WTC11 (cell line): Measurements from ENCODE around the gene STAC. TPM values are rescaled to one million over a fixed set of nuclear protein-coding genes. Genes with fewer than 3 reads are reported as not detected.

Source experiments
- ATAC-seq: fragments of 200-7000 bp; cut with Tn5 transposase; 2 replicates; pipeline ENCODE4 v1.10.0; 2021; ENCODE audit warnings: mild to moderate bottlenecking, moderate library complexity
- CTCF ChIA-PET: fragments of 300-600 bp; sonication (Branson Sonifier 250); formaldehyde crosslinking; loops from one replicate; lab custom pipeline; 2021; ENCODE audit warnings: antibody characterized with exemption; lab: Charles Lee
- POLR2A ChIA-PET: fragments of 350-600 bp; sonication (Branson Sonifier 250); formaldehyde crosslinking; loops from one replicate; lab custom pipeline; 2021; ENCODE audit warnings: antibody characterized with exemption; lab: Charles Lee
- DNase-seq: peaks from one replicate; pipeline ENCODE4 v3.0.0; 2021; ENCODE audit warnings: low spot score
- H3K27ac Mint-ChIP-seq: 2 replicates; pipeline ENCODE4 v1.8.0; 2021; ENCODE audit warnings: mixed read lengths
- H3K27me3 Mint-ChIP-seq: 2 replicates; pipeline ENCODE4 v1.8.0; 2021; ENCODE audit warnings: low read depth, mild to moderate bottlenecking, moderate library complexity, mixed read lengths
- H3K36me3 Mint-ChIP-seq: 2 replicates; pipeline ENCODE4 v1.8.0; 2021; ENCODE audit warnings: mixed read lengths
- H3K4me1 Mint-ChIP-seq: 2 replicates; pipeline ENCODE4 v1.8.0; 2022; ENCODE audit warnings: mixed read lengths
- H3K4me3 Mint-ChIP-seq: 2 replicates; pipeline ENCODE4 v1.8.0; 2021; ENCODE audit warnings: mild to moderate bottlenecking, moderate library complexity, mixed read lengths
- H3K9me3 Mint-ChIP-seq: 2 replicates; pipeline ENCODE4 v1.8.0; 2021; ENCODE audit warnings: mixed read lengths
- GABPB1 ChIP-seq: sonication (generic); formaldehyde crosslinking; IDR thresholded peaks from 2 replicates; pipeline ENCODE4 v1.8.1; 2023; ENCODE audit warnings: mild to moderate bottlenecking, missing genetic modification reagents
- MYBL2 ChIP-seq: sonication (generic); formaldehyde crosslinking; IDR thresholded peaks from 2 replicates; pipeline ENCODE4 v1.8.1; 2023; ENCODE audit warnings: mild to moderate bottlenecking, moderate library complexity, missing genetic modification reagents
- NFATC4 ChIP-seq: fragments of 250-450 bp; sonication (Bioruptor Pico); IDR thresholded peaks from 2 replicates; pipeline ENCODE4 v1.9.0; 2021; ENCODE audit warnings: mild to moderate bottlenecking
- NR1H2 ChIP-seq: sonication (generic); formaldehyde crosslinking; IDR thresholded peaks from 2 replicates; pipeline ENCODE4 v1.9.0; 2021; ENCODE audit warnings: mild to moderate bottlenecking, moderate library complexity, missing genetic modification reagents
- TEAD4 ChIP-seq: sonication (generic); formaldehyde crosslinking; IDR thresholded peaks from 2 replicates; pipeline ENCODE4 v1.8.0; 2022; ENCODE audit warnings: mild to moderate bottlenecking, missing genetic modification reagents
- TP53 ChIP-seq: sonication (generic); formaldehyde crosslinking; IDR thresholded peaks from 2 replicates; pipeline ENCODE4 v1.8.1; 2023; ENCODE audit warnings: mild to moderate bottlenecking, missing genetic modification reagents
- ZNF396 ChIP-seq: fragments of 250-450 bp; sonication (Bioruptor Pico); IDR thresholded peaks from 2 replicates; pipeline ENCODE4 v1.8.0; 2021; ENCODE audit warnings: mild to moderate bottlenecking, moderate library complexity, borderline replicate concordance
- ZNF423 ChIP-seq: fragments of 250-450 bp; sonication (Bioruptor Pico); IDR thresholded peaks from 2 replicates; pipeline ENCODE4 v2.1.2; 2022; ENCODE audit warnings: mild to moderate bottlenecking, moderate library complexity
- ZNF671 ChIP-seq: fragments of 250-450 bp; sonication (Bioruptor Pico); IDR thresholded peaks from 2 replicates; pipeline ENCODE4 v1.8.0; 2021; ENCODE audit warnings: mild to moderate bottlenecking
- total RNA-seq: library from RNA; stranded (reverse); gene quantifications from 3 replicates; pipeline ENCODE4 v1.2.3, GENCODE V29; 2021
- TF ChIP-seq, protein P1 (sequence below): sonication (generic); formaldehyde crosslinking; IDR thresholded peaks from 2 replicates; pipeline ENCODE4 v1.8.1; 2023; ENCODE audit warnings: mild to moderate bottlenecking, missing genetic modification reagents, moderate library complexity
- TF ChIP-seq, protein P2 (sequence below): fragments of 250-450 bp; sonication (Bioruptor Pico); IDR thresholded peaks from 2 replicates; pipeline ENCODE4 v1.9.0; 2021; ENCODE audit warnings: mild to moderate bottlenecking
- TF ChIP-seq, protein P3 (sequence below): sonication (generic); formaldehyde crosslinking; IDR thresholded peaks from 2 replicates; pipeline ENCODE4 v1.8.1; 2022; ENCODE audit warnings: mild to moderate bottlenecking, moderate library complexity, missing genetic modification reagents
- TF ChIP-seq, protein P4 (sequence below): sonication (generic); formaldehyde crosslinking; conservative IDR thresholded peaks from 2 replicates; pipeline ENCODE4 v1.8.1; 2022; ENCODE audit warnings: mild to moderate bottlenecking, missing genetic modification reagents
- TF ChIP-seq, protein P5 (sequence below): sonication (generic); formaldehyde crosslinking; IDR thresholded peaks from 2 replicates; pipeline ENCODE4 v1.8.1; 2023; ENCODE audit warnings: mild to moderate bottlenecking, moderate library complexity, missing genetic modification reagents
- TF ChIP-seq, protein P6 (sequence below): sonication (generic); formaldehyde crosslinking; IDR thresholded peaks from 2 replicates; pipeline ENCODE4 v1.8.0; 2022; ENCODE audit warnings: mild to moderate bottlenecking, missing genetic modification reagents
- TF ChIP-seq, protein P7 (sequence below): sonication (generic); formaldehyde crosslinking; IDR thresholded peaks from 2 replicates; pipeline ENCODE4 v1.8.0; 2022; ENCODE audit warnings: mild to moderate bottlenecking, missing genetic modification reagents
- TF ChIP-seq, protein P8 (sequence below): sonication (generic); formaldehyde crosslinking; IDR thresholded peaks from 2 replicates; pipeline ENCODE4 v1.8.0; 2023; ENCODE audit warnings: missing genetic modification reagents
- TF ChIP-seq, protein P9 (sequence below): sonication (generic); formaldehyde crosslinking; IDR thresholded peaks from 2 replicates; pipeline ENCODE4 v1.8.0; 2022; ENCODE audit warnings: missing genetic modification reagents
- TF ChIP-seq, protein P10 (sequence below): fragments of 250-450 bp; sonication (Bioruptor Pico); conservative IDR thresholded peaks from 2 replicates; pipeline ENCODE4 v1.9.0; 2021; ENCODE audit warnings: mild to moderate bottlenecking
- TF ChIP-seq, protein P11 (sequence below): fragments of 250-450 bp; sonication (Bioruptor Pico); IDR thresholded peaks from 2 replicates; pipeline ENCODE4 v1.9.0; 2021; ENCODE audit warnings: moderate library complexity, mild to moderate bottlenecking, inconsistent platforms, borderline replicate concordance

STAC gene
- total RNA-seq, 1 experiment from 2014 or later: 5.6 TPM

DNA sequence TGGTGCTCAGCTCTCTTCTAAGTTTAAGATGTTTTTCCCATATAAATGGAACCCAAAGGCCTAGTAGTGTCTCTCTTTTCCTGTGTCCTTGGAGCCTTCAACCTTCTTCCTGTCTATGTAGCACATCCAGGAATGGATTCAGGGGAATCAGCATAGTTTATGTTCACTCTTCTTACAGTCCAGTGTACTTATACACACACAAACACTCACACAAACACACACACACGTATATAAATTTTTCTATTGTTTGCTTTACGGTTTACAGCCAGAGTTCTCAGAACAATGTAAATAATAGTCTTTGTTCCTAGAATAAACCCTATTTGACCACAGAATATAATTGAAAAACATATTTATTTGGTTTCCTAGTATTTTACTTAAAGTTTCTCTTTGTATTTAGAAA, 36.9 kb downstream of the STAC start (continued):
- TF ChIP-seq, protein P1, sequence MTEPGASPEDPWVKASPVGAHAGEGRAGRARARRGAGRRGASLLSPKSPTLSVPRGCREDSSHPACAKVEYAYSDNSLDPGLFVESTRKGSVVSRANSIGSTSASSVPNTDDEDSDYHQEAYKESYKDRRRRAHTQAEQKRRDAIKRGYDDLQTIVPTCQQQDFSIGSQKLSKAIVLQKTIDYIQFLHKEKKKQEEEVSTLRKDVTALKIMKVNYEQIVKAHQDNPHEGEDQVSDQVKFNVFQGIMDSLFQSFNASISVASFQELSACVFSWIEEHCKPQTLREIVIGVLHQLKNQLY (CRISPR knock-in tag): no peak
- TF ChIP-seq TP53 (CRISPR knock-in tag): no peak
- TF ChIP-seq TEAD4 (CRISPR knock-in tag): no peak
- TF ChIP-seq, protein P2, sequence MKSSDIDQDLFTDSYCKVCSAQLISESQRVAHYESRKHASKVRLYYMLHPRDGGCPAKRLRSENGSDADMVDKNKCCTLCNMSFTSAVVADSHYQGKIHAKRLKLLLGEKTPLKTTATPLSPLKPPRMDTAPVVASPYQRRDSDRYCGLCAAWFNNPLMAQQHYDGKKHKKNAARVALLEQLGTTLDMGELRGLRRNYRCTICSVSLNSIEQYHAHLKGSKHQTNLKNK (CRISPR knock-in tag): no peak
- TF ChIP-seq, protein P3, sequence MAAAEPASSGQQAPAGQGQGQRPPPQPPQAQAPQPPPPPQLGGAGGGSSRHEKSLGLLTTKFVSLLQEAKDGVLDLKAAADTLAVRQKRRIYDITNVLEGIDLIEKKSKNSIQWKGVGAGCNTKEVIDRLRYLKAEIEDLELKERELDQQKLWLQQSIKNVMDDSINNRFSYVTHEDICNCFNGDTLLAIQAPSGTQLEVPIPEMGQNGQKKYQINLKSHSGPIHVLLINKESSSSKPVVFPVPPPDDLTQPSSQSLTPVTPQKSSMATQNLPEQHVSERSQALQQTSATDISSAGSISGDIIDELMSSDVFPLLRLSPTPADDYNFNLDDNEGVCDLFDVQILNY (CRISPR knock-in tag): no peak

DNA sequence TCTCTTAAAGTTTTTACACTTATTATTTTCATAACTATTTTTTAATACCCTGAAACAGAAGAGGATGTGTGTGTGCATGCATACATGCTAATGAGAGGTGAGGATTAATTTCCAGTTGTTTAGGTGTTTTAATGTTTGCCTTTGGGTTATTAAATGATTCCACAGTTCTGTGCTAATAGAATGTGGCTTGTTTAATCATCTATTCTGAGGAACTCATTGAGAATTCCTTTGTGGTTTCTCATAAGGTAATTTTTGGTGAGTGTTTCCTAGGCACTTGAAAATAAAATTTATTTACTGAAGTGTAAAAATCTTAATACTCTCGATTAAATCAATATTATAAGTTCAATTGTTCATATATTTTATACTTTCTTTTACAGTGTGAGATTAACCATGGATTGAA, 38.0 kb downstream of the STAC start:
- Mint-ChIP-seq H3K4me3 (no peak overlapping the region), H3K9me3 (peaks cover 32% of the 10 kb centered on the region), H3K36me3 (peaks cover 25% of the 10 kb centered on the region), H3K27ac (no peak overlapping the region), H3K27me3 (no peaks in the 10 kb centered on the region), H3K4me1 (peaks cover 13% of the 10 kb centered on the region)
- ATAC-seq (no peak), DNase-seq (no peak)
- ChIA-PET CTCF (no interaction called here), POLR2A (no interaction called here)
- TF ChIP-seq ZNF423 (CRISPR knock-in tag): no peak
- TF ChIP-seq ZNF396 (CRISPR knock-in tag): no peak
- no peak for TF ChIP-seq GABPB1 (CRISPR knock-in tag)
- TF ChIP-seq, protein P4, sequence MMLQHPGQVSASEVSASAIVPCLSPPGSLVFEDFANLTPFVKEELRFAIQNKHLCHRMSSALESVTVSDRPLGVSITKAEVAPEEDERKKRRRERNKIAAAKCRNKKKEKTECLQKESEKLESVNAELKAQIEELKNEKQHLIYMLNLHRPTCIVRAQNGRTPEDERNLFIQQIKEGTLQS: no peak
- no peak for TF ChIP-seq NR1H2 (CRISPR knock-in tag)
- TF ChIP-seq, protein P5, sequence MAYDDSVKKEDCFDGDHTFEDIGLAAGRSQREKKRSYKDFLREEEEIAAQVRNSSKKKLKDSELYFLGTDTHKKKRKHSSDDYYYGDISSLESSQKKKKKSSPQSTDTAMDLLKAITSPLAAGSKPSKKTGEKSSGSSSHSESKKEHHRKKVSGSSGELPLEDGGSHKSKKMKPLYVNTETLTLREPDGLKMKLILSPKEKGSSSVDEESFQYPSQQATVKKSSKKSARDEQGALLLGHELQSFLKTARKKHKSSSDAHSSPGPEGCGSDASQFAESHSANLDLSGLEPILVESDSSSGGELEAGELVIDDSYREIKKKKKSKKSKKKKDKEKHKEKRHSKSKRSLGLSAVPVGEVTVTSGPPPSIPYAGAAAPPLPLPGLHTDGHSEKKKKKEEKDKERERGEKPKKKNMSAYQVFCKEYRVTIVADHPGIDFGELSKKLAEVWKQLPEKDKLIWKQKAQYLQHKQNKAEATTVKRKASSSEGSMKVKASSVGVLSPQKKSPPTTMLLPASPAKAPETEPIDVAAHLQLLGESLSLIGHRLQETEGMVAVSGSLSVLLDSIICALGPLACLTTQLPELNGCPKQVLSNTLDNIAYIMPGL (CRISPR knock-in tag): no peak
- TF ChIP-seq TP53 (CRISPR knock-in tag): no peak
- TF ChIP-seq, protein P6, sequence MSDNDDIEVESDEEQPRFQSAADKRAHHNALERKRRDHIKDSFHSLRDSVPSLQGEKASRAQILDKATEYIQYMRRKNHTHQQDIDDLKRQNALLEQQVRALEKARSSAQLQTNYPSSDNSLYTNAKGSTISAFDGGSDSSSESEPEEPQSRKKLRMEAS (CRISPR knock-in tag): no peak
- no peak for TF ChIP-seq NFATC4 (CRISPR knock-in tag)
- TF ChIP-seq, protein P7, sequence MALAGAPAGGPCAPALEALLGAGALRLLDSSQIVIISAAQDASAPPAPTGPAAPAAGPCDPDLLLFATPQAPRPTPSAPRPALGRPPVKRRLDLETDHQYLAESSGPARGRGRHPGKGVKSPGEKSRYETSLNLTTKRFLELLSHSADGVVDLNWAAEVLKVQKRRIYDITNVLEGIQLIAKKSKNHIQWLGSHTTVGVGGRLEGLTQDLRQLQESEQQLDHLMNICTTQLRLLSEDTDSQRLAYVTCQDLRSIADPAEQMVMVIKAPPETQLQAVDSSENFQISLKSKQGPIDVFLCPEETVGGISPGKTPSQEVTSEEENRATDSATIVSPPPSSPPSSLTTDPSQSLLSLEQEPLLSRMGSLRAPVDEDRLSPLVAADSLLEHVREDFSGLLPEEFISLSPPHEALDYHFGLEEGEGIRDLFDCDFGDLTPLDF: no peak
- TF ChIP-seq ZNF671 (CRISPR knock-in tag): no peak
- TF ChIP-seq, protein P8, sequence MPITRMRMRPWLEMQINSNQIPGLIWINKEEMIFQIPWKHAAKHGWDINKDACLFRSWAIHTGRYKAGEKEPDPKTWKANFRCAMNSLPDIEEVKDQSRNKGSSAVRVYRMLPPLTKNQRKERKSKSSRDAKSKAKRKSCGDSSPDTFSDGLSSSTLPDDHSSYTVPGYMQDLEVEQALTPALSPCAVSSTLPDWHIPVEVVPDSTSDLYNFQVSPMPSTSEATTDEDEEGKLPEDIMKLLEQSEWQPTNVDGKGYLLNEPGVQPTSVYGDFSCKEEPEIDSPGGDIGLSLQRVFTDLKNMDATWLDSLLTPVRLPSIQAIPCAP (CRISPR knock-in tag): no peak
- TF ChIP-seq, protein P9, sequence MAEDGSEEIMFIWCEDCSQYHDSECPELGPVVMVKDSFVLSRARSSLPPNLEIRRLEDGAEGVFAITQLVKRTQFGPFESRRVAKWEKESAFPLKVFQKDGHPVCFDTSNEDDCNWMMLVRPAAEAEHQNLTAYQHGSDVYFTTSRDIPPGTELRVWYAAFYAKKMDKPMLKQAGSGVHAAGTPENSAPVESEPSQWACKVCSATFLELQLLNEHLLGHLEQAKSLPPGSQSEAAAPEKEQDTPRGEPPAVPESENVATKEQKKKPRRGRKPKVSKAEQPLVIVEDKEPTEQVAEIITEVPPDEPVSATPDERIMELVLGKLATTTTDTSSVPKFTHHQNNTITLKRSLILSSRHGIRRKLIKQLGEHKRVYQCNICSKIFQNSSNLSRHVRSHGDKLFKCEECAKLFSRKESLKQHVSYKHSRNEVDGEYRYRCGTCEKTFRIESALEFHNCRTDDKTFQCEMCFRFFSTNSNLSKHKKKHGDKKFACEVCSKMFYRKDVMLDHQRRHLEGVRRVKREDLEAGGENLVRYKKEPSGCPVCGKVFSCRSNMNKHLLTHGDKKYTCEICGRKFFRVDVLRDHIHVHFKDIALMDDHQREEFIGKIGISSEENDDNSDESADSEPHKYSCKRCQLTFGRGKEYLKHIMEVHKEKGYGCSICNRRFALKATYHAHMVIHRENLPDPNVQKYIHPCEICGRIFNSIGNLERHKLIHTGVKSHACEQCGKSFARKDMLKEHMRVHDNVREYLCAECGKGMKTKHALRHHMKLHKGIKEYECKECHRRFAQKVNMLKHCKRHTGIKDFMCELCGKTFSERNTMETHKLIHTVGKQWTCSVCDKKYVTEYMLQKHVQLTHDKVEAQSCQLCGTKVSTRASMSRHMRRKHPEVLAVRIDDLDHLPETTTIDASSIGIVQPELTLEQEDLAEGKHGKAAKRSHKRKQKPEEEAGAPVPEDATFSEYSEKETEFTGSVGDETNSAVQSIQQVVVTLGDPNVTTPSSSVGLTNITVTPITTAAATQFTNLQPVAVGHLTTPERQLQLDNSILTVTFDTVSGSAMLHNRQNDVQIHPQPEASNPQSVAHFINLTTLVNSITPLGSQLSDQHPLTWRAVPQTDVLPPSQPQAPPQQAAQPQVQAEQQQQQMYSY (CRISPR knock-in tag): no peak
- TF ChIP-seq, protein P1 (CRISPR knock-in tag): no peak
- no peak for TF ChIP-seq MYBL2 (CRISPR knock-in tag)
- TF ChIP-seq, protein P10, sequence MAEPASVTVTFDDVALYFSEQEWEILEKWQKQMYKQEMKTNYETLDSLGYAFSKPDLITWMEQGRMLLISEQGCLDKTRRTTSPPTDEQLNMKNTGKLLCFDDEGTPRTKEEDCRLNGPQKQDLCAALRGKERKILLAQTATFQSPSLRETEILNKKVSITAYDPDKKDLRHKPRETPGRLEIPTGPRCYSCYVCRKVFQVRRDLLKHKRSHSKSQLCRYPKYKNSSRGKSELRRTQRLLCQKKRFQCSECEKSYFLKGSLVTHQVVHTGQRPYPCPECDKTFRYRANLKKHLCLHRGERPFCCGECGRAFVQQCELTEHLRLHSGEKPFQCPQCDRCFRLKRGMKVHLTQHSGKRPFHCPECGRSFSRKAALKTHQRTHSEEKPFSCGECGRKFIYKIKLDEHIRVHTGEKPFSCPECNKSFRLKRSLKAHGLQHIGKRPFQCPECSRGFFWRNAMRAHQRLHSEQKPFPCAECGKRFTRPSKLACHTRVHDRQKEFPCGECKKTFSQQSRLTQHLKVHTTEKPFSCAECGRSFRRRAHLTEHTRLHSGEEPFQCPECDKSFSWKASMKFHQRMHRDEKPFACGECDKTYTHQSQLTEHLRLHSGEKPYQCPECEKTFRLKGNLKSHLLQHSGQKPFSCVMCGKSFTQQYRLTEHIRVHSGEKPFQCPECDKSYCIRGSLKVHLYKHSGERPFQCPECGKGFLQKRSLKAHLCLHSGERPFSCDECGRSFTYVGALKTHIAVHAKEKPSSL (CRISPR knock-in tag): no peak
- TF ChIP-seq, protein P11, sequence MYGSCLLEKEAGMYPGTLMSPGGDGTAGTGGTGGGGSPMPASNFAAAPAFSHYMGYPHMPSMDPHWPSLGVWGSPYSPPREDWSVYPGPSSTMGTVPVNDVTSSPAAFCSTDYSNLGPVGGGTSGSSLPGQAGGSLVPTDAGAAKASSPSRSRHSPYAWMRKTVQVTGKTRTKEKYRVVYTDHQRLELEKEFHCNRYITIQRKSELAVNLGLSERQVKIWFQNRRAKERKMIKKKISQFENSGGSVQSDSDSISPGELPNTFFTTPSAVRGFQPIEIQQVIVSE: no peak
